22Rv1 (cell line): ENCODE results near the gene LHFPL6.

Experiments
- H3K27ac ChIP-seq: fragments of 450-650 bp; 2 replicates; pipeline ENCODE4 v1.5.1; 2017
- CTCF ChIP-seq: fragments of 450-650 bp; IDR thresholded peaks from 2 replicates; pipeline ENCODE4 v1.5.1; 2017; ENCODE audit warnings: mild to moderate bottlenecking
- ZFX ChIP-seq: fragments of 450-650 bp; IDR thresholded peaks from 2 replicates; pipeline ENCODE4 v1.6.1; 2017; ENCODE audit warnings: antibody characterized with exemption, borderline replicate concordance

Gene LHFPL6

DNA sequence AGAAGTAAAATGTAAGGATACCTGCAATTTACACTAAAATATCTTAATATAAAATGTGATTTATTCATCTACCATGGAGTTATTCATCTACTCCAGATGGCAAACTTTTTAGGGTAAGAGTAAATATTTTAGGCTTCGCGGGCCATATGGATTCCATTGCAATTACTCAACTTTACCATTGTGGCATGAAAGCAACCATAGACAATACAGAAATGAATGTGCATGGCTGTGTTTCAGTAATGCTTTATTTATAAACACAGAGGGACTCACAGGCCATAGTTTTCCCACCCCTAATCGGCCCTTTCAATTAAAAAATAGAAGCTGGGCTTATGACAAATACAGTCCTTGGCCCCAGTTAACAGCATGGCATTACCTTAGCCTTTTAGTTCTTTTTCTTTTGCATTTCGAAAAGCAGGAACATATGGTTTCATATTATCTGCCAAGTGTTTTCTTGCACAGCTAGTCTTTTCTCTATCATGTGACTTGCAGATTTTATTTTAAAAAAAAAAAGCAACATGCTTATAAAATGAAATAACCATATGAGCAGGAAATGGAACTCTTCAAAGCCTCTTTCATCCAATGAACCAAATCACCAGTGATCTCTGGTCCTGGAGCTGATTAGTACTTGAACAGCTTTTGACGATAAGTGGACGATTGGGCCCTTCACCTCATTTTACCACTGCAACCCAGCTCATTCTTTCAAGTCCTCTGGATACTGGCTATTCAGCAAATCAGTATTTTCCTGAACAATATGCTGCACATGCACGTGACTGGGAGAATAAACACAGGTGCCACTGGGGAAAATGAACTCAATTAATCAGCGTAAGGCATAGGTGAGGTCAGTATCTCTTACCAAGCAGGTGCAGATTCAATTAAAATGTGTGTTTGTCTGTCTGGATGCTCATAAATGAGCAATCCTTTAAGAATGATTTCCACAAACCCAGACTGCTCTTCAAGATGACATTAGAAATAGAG is 63.9 kb downstream of the LHFPL6 start:
- no peak for TF ChIP-seq ZFX
- no peak for TF ChIP-seq CTCF
- H3K27ac ChIP-seq, result no peak overlapping the region

- H3K27ac ChIP-seq, result no peak overlapping the region
- no peak for TF ChIP-seq CTCF
These were observed 66.1 kb downstream of the LHFPL6 start for GRCh38 chr13:39536906-39537305.

DNA sequence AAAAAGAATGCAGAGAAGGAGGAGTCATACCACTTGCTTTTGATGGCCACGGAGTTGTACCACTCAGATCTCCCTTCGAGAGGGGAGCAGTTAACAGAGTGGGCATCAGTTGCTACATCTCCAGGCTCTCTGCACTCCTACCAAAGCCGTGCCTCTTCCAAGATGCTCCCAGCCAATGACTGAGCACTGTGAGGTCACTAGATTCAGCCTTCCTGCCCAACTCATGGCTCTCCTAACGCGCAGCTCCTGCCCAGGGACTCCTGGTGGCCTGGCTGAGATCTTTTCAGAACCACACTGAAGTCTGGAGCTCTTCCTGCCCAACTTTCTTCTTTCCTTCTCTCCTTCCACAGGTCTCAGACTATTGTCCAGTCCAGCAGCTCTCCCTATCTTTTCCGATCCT is 66.7 kb downstream of the LHFPL6 start:
- TF ChIP-seq CTCF (no peak), ZFX (no peak)
- H3K27ac ChIP-seq, result no peak overlapping the region

DNA sequence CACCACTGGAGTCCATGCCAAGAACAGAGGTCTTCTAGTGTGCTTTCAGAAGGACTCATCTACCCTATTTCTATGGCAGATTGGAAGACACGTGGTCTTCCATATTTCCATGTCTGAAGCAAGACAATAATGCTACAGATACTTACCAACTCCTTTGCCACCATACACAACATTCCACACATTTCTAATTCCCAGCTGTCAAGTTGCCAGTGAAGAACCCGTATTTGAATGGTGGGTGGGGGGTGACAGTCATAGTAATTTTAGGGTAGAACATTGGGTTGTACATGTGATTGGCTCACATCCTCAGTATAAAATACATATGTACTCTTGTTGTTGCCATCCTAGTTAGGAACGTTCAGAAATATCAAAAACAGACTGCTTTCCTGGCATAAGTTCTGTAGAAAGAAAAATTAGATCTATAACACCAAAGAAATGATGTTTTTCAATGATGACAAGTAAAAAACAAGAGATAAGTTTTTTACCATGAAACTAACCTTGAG is 69.3 kb downstream of the LHFPL6 start:
- no peak for TF ChIP-seq ZFX
- no peak for TF ChIP-seq CTCF
- no peak overlapping the region for H3K27ac ChIP-seq

- no peak for TF ChIP-seq CTCF
- TF ChIP-seq ZFX, result no peak
- no peak overlapping the region for H3K27ac ChIP-seq
These were observed 71.3 kb downstream of the LHFPL6 start for GRCh38 chr13:39531646-39532045.

DNA sequence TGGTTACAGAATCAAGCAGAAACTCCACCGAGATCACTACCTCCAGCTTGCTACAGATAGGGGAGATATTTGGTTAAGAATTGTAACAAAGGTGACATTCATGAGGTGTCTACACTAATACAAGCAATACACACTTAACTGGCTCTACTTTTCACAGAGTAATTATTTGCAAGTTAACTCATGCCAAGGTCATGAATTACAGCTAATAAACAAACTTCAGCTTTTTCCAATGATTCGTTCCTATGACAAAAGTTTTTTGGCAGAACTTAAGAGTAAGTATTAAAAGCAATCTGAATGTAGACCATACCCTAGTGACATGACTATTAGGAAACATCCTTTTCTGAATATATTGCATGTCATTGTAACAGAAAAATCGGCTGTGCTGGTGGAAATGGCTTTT is 72.1 kb downstream of the LHFPL6 start:
- H3K27ac ChIP-seq, result no peak overlapping the region
- no peak for TF ChIP-seq ZFX
- TF ChIP-seq CTCF, result no peak

DNA sequence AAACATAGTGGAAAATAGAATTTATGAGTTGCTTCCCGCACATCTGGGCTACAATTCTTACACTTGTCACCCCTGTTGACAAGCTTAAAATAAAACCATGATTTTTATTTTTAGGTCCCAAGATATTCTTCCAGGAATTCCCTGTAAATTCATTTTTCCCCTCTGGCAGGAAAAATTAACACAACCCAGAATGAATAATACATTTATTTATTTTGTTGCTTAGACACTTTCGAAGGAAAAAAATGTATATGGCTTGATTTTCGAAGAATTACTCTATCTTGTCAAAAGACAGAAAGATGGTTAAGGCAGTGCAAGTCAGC is 74.4 kb downstream of the LHFPL6 start:
- H3K27ac ChIP-seq, result no peak overlapping the region
- TF ChIP-seq ZFX, result no peak
- no peak for TF ChIP-seq CTCF
